ENCODE results near the gene NIN.
A peak's percentile ranks its signal among the peaks of the same experiment; 100 is the strongest.

The NIN gene

DNA sequence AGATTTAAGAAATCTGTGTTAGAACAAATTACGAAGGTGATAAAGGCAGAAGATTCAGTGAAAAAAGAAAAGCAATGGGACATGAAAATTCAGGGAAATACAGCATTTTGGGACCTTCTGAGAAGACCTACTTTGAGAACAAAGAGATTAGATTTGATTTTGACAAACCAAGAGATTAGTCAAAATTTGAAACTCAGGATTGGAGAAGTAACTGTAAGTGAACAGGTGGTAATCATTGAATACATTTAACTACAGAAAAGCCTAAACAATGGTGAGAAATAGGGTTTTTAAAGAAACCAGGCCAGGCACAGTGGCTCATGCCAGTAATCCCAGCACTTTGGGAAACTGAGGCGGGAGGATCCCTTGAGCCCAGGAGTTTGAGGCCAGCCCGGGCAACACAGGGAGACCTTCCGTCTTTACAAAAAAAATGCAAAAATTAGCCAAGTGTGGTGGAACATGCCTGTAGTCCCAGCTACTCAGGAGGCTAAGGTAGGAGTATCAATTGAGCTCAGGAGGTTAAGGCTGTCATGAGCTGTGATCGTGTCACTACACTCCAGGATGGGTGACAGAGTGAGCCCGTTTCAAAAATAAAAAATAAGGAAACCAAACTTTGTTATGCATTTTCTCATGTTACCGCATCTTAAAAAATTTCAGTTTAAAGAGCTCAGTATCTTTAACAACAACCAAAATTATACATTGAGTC, 154.0 kb downstream of the NIN start:
- Histone ChIP-seq H3K27me3 (ENCODE audit: control insufficient read depth, insufficient read depth, low read length) (no peaks in the 10 kb centered on the region), H3K4me1 (ENCODE audit: control insufficient read depth, insufficient read depth, low read length) (no peaks in the 10 kb centered on the region), H3K36me3 (ENCODE audit: control insufficient read depth, insufficient read depth, low read length) (no peaks in the 10 kb centered on the region), H3K9me3 (ENCODE audit: control insufficient read depth, insufficient read depth, low read length) (no peaks in the 10 kb centered on the region), H3K4me3 (ENCODE audit: low read depth, low read length) (no peak overlapping the region), H3K9ac (ENCODE audit: low read depth, low read length) (no peak overlapping the region)

DNA sequence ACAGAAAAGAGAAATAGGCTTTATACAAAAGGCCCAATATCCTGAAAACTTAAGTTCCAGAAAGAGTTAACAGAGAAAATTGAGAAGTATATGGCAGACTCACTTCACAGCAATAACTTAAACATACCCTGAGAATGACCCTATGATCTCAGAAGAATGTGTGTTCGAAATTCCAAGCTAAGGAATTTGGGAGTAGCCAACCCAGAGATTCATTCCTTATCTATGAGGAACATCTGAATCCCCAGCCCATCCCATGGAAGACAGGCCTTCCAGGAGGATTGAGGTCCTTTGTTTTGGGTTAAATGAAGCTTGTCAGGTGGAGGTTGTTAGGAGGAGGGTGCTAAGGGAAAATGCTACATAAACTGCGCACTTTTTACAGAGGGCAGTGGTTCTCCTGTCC, 155.4 kb downstream of the NIN start:
- Histone ChIP-seq H3K9ac (ENCODE audit: low read depth, low read length) (no peak overlapping the region), H3K36me3 (ENCODE audit: control insufficient read depth, insufficient read depth, low read length) (no peaks in the 10 kb centered on the region), H3K4me1 (ENCODE audit: control insufficient read depth, insufficient read depth, low read length) (no peaks in the 10 kb centered on the region), H3K9me3 (ENCODE audit: control insufficient read depth, insufficient read depth, low read length) (no peaks in the 10 kb centered on the region), H3K27me3 (ENCODE audit: control insufficient read depth, insufficient read depth, low read length) (no peaks in the 10 kb centered on the region), H3K4me3 (ENCODE audit: low read depth, low read length) (no peak overlapping the region)

DNA sequence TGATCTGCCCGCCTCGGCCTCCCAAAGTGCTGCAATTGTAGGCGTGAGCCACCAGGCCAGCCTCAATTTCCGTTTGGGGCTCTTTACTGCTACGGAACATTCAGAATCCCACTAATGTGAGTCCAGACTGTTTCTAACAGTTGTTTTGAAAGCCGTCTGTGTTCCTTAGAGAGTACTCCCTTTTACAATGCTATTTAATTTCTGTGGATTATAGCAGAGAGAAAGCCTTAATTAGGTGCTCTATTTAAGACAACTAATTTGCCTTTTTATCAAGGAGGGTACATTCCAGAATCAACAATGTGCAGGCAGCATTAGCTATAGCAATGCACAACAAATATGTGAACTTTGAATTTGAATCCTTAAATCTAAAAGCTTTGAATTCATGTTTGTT, 160.1 kb downstream of the NIN start:
- H3K4me1 ChIP-seq (ENCODE audit: control insufficient read depth, insufficient read depth, low read length), result peaks cover 13% of the 10 kb centered on the region
- no peaks in the 10 kb centered on the region for H3K9me3 ChIP-seq (ENCODE audit: control insufficient read depth, insufficient read depth, low read length)
- no peak overlapping the region for H3K9ac ChIP-seq (ENCODE audit: low read depth, low read length)
- H3K27me3 ChIP-seq (ENCODE audit: control insufficient read depth, insufficient read depth, low read length), result no peaks in the 10 kb centered on the region
- H3K4me3 ChIP-seq (ENCODE audit: low read depth, low read length), result no peak overlapping the region
- no peaks in the 10 kb centered on the region for H3K36me3 ChIP-seq (ENCODE audit: control insufficient read depth, insufficient read depth, low read length)

DNA sequence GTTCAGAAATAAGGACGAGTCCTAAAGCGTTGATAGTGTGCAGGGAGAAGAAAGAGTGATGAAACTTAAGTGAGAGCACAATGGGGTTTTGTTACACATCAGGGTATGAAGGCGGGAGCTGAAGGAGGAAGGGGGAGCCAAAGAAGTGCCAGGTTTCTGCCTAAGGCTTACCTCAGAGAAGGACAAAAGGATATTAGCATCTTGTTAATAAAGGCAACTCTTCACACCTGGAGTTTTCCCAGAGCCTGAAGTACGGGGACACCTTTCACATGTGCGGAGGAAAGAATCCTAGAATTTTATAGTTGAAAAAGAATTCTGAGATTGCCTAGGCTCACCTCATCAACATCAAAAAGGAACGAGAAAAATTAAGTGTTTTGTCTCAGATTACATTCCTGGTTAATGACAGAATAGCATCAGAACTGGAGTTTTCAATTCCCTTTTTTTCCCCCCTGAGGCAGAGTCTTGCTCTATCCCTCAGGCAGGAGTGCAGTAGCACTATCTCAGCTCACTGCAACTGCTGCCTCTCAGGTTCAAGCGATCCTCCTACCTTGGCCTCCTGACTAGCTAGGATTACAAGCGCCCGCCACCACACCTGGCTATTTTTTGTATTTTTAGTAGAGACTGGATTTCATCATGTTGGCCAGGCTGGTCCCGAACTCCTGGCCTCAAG, 160.6 kb downstream of the NIN start:
- H3K9ac ChIP-seq (ENCODE audit: low read depth, low read length), result no peak overlapping the region
- H3K4me3 ChIP-seq (ENCODE audit: low read depth, low read length), result peak overlapping the region; percentile 23
- H3K9me3 ChIP-seq (ENCODE audit: control insufficient read depth, insufficient read depth, low read length), result no peaks in the 10 kb centered on the region
- H3K27me3 ChIP-seq (ENCODE audit: control insufficient read depth, insufficient read depth, low read length), result no peaks in the 10 kb centered on the region
- H3K36me3 ChIP-seq (ENCODE audit: control insufficient read depth, insufficient read depth, low read length), result no peaks in the 10 kb centered on the region
- H3K4me1 ChIP-seq (ENCODE audit: control insufficient read depth, insufficient read depth, low read length), result peaks cover 15% of the 10 kb centered on the region

All from iPS-15b (cell line).